GM21576 (cell line): ENCODE results near the gene KAZN.
"Not testable (repeated sequence)": the region's sequence is repeated elsewhere in the genome, so short reads cannot be mapped to it uniquely, and the experiment has no call there.

ENCODE experiments used
- ATAC-seq: cut with Tn5 transposase; IDR thresholded peaks from one replicate; pipeline ENCODE4 v1.9.1; 2021; ENCODE audit warnings: mild to moderate bottlenecking, moderate library complexity; ENCODE audit not compliant: unreplicated experiment

KAZN gene

DNA sequence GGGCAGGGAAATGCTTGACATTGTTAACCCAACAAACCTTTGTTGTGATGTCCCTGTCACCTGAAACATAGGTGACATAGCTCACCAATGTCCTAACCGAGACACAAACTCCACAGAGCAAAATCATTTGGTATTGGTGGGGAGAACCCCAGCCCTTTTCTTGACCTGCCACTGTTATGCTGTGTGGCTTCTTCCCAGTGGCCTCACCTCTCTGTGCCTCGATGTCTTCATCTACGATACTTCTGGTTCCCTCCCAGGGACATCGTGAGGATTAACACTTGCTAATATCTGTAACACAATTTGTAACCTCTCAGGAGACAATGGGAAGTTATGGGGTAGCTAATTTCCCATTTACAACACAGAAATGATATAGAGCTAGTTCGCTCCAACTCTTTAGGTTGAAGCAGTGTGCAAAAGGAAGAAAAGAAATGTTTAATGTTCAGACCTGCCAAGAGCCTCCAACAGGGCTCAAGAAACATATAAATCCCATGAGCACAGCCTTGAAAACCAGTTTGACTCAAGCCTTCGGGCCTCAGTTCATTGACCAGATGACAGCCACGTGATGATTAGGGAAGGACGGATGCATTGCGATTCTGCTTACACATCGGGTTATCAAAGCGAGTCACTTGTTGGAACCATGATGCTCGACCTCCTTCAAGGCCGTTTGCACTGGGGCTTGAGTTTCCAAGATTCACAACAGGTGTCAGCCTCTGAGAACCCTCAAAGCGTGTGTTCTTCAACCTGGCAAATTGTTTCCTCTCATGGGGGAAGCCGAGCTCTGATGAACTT, 517.3 kb downstream of the KAZN start:
- ATAC-seq: no peak

DNA sequence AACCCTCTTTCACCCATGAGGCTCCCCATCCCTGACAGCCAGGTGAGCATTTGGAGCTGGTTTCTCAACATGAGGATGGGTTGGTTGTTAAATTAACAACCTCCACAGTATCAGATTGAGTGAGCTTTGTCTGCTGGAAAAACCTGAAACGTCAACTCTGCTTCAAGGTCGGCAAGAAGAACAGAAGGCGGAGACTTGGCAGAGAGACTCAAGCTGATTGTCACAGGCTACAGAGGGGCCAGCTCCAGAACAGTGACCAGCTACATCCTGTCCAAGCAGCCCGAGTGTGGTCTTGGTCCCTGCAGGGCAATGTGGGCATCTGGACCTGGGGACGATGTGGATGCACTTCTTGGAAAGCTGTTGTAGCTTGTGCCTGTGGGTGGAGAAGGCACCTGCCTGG, 518.5 kb downstream of the KAZN start:
- ATAC-seq: no peak

DNA sequence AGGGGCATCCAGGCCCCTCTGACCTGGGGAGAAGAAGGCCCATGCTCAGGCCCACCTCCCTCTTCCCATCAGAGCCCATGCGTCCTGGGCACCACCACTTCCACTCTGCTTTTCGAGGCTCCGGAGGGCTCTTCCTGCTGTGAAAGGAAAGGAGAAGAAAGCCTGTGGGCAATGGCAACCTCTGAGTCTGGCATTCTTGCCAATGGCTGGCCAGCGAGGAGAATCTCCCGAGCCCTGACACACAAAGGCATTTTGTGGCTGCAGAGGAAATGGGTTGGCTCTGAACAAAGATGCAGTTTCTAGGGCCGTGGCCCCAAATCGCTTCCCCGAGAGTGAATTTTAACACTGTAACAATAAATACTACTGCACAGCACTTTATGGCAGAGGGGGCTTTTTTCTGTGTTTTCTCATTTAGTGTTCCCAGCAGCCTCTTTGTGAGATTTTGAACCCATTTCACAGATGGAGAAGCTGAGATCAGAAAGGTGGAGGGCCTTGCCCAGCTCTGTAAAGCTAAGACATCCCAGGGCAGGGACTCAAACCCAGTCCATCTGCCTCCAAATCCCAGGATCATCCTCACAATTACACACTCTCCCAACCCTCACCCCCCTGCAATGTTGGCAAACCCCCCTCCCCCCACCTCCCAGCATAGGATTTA, 519.3 kb downstream of the KAZN start:
- no peak for ATAC-seq

DNA sequence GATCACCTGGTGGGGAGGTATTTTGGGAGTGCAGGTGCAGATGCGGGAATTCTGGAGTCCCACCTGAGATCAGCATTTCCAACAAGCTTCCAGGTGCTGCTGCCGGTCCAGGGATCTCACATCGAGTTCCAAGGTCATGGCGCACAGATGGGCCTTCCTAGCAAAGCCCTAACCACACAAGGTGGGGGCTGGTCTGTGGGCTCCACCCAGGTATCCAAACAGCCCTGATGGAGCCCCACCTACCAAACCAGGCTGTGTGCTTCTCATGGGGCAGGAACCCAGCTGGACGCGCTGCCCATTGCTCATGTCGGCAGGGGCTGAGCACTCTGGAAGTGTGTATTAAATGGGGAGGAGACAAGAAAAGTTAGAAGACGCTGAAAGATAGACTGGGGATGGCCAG, 520.1 kb downstream of the KAZN start:
- ATAC-seq: no peak

- no peak for ATAC-seq
These were observed 521.9 kb downstream of the KAZN start for GRCh38 chr1:15120251-15120945.

GRCh38 chr1:15122331-15122730, 523.8 kb downstream of the KAZN start:
- ATAC-seq: no peak

DNA sequence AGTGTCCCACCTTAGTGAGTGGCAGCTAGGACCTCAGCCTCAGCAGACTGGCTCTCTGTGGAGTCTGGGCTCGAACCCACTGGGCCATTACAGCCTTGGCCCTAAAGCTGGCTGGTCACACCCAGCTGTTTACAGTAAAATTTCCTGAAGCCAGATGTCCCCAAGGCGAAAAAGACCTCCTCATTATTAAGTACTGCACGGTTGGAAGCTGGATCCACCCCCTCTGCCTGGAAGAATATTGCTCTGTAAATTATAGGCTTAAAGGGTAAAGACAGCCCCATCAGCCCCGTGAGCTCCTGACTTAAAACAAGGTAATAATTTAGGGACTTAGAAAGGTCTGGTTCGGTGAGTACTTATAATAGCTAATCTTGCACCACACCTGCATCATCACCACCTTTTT, 524.8 kb downstream of the KAZN start:
- no peak for ATAC-seq

- ATAC-seq: no peak
These were observed 525.4 kb downstream of the KAZN start for GRCh38 chr1:15123925-15124324.

DNA sequence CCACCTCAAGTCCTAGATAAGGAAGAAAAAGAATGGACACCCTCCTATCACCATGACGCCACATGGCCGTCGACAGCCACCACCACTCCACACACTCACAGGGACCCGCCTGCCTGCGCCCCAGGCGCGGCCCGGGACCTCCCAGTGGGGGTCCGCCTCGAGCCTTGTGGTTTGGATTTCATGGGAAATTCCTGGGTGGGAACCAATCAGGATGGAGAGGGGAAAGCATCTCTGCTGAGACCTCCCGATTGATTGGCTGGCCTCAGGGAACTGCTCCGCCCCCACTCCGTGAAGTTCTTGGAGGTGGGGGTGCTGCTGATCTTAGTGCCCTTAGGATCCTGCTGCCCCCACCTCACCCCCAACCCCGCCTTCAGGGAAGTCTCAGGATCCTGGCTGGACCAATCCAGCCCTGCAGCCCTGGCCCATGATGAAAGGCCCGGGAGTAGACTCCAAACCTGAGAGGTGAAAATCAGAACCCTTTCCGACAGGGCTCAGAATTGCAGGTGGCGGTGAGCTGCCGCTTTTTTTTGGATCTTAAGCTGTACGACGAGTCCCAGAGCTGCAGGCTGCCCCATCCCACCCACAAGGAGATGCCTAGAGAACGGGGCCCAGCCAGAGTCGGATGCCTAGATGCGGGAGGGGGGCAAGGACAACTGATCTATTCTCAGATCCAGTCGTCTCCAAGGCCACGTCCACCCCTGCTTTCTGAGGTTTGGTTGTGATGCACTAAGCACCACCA, 526.0 kb downstream of the KAZN start:
- no peak for ATAC-seq

DNA sequence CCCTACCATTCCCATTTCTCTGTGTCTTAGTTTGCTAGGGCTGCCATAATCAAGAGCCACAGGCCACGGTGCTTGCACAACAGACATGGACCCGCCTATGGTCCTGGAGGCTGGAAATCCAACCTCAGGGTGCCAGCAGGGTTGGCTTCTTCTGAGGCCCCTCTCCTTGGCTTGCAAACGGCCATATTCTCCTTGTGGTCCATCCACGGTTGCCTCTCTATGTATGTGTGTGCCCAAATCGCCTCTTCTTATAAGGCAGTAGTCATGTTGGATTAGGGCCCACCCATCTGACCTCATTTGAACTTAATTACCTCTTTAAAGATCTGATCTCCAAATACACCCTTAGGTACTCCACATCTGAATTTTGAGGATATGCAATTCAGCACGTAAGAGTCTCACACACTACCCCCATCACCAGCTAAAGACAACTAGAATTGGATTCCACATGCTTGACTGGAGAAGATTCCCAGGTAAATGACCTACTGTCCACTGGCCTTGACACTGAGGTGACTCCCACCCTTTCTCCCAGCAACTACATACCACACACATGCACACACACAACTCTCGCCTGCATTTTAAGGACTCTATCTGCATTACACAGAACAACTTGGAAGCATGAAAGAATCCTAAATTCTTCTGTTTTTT, 526.7 kb downstream of the KAZN start:
- no peak for ATAC-seq

DNA sequence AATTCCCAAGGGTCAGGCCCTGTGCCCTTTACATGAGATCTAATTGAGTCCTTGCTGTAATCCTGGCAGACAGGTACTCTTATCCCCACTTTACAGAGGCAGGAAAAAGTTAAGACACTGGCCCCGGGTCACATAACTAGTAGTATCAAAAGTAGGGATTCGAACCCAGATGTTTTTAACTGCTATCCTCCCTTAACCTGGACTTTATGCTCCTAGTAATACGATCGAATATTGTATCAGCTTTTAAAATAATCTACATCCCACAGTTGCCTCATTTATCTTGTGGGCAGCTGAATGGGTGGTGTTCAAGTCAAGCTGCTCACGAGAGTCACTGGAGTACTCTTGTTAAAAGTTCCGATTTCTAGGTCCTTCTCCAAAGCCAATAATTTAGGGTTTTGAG, 529.6 kb downstream of the KAZN start:
- no peak for ATAC-seq

DNA sequence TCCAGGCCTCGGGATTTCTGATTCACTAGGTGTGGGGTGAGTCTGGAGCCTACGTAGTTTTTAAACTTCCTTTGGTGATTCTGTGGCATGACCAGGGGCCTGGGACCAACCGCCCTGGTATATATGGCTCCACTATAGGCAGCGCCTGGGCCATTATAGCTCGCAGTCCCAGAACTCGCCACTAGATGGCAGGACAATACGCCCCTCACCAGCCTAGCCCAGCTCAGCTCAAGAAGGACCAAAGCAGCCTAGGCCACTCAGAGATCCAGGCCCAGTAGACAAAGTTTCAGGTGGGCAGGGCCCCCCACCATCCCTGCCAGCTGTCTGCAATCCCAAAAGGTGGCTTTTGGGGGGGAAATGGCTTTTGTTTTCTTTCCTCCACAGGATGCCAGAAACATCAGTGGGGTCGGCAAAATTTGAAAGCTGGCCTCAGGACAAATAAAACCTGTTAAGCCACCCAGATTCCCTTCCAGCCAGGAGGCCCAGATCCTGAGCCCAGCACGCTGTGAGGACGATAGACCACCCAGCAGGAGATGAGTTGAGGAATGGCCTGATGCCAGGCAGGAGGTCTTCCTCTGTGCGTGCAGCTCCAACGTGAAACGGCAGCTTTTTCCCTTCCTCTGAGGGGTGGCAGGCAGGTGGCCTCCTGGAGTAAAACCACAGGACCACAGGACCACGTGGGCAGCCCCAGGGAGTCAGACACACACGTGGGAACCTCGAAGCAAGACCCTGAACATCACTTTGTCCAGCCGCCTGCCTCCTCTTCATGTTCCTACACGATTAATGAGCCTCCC, 530.2 kb downstream of the KAZN start:
- no peak for ATAC-seq

- no peak for ATAC-seq
These were observed 531.5 kb downstream of the KAZN start for GRCh38 chr1:15129944-15130343.

DNA sequence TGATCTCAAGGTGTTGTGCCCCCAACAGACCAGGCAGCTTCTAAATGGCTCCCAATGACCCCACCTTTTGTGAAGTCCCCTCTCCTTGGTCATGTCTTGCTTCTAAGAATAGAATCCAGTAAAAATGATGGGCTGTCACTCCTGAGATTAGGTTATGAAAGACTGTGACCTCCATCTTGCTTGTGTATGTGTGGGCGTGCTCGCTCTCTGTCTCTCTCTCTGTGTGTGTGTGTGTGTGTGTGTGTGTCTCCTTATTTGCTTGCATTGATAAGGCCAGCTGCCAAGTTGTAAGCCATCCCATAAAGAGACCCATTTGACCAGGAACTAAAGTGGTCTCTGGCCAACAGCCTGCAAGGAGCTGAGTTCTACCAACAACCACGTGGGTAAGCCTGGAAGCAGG, 532.1 kb downstream of the KAZN start:
- ATAC-seq: no peak

GRCh38 chr1:15132965-15133364, 534.5 kb downstream of the KAZN start:
- no peak for ATAC-seq

DNA sequence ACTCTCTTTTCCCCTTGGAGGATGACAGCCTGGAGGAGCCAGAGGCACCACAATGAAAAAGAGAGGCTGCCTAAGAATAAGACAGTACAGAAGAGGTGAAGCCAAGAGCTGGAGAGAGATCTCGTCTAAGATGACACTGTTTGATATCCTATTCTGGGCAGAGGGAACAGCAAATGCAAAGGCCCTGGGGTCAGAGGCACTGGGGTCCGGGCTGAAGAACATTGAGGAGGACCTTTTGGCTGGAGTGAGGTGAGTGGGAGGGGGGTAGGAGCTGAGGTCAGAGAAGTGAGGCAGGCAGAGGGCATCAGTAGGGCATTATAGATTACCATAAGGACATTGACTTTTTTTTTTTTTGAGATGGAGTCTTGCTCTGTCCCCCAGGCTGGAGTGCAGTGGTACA, 535.8 kb downstream of the KAZN start:
- no peak for ATAC-seq

DNA sequence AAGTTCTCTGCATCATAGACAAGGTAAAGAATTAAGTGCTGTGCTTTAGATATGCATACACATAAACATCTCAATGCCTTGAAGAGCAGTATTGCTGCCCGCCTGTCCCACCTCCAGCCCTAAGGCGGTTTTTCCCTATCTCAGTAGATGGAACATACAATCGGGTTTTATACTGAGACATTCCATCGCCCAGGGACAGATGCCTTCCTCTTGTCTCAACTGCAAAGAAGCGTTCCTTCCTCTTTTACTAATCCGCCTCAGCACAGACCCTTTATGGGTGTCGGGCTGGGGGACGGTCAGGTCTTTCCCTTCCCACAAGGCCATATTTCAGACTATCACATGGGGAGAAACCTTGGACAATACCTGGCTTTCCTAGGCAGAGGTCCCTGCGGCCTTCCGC, 537.1 kb downstream of the KAZN start:
- ATAC-seq: not testable (repeated sequence)

DNA sequence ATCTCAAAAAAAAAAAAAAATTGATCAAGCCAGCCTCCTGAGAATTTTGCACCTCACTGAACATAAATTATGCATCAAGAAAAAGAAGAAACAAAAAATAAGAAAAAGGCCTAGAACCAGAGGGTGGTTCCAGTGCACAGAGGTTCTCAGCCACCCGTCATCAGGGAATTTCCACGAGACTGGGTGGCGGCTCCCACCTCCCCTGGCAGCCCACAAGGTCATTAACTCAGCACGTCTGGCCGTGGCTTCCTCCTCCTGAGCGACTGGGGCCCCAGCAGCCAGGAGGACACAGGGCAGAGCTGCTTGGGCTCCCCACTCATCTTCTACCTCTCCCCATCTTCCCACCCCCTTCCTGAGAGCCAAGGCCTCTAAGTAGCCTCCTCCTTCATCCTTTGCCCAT, 539.3 kb downstream of the KAZN start:
- ATAC-seq: no peak

- ATAC-seq: no peak
These were observed 541.3 kb downstream of the KAZN start for GRCh38 chr1:15139654-15140350.
